ENCODE measurements around the gene DPPA5. TPM values are rescaled to one million over a fixed set of nuclear protein-coding genes. Genes with fewer than 3 reads are reported as not detected.

DPPA5 gene
- total RNA-seq, 1 donor from 2014 or later: not detected

DNA sequence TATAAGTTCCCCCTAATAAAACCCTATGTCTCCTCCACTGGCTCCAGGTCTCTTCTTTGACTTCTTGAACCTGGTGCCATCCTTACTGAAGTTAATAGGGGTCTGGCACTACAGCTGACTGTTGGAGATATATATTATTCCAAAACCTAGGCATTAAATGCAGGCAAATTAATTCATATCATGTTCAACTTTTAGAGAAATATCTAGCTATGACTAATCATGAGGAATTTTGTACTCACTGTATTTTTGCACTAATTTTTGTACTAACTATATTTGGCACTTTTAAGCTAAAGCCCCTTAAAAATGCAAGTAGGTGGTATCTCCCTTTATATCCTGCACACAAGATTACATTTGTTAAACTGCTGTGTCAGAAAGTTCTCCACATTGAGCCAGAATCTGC is 10.9 kb downstream of the DPPA5 start:
- peaks cover 15% of the 10 kb centered on the region for H3K27me3 Mint-ChIP-seq (ENCODE audit: low read depth)
- H3K4me3 Mint-ChIP-seq (ENCODE audit: unreplicated experiment): no peak overlapping the region
- no peak overlapping the region for H3K27ac Mint-ChIP-seq (ENCODE audit: unreplicated experiment)
- no peaks in the 10 kb centered on the region for H3K36me3 Mint-ChIP-seq (ENCODE audit: low read depth)
- TF ChIP-seq, protein P1, sequence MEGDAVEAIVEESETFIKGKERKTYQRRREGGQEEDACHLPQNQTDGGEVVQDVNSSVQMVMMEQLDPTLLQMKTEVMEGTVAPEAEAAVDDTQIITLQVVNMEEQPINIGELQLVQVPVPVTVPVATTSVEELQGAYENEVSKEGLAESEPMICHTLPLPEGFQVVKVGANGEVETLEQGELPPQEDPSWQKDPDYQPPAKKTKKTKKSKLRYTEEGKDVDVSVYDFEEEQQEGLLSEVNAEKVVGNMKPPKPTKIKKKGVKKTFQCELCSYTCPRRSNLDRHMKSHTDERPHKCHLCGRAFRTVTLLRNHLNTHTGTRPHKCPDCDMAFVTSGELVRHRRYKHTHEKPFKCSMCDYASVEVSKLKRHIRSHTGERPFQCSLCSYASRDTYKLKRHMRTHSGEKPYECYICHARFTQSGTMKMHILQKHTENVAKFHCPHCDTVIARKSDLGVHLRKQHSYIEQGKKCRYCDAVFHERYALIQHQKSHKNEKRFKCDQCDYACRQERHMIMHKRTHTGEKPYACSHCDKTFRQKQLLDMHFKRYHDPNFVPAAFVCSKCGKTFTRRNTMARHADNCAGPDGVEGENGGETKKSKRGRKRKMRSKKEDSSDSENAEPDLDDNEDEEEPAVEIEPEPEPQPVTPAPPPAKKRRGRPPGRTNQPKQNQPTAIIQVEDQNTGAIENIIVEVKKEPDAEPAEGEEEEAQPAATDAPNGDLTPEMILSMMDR (IDR thresholded peaks at IDR 0.05): no peak
- H3K9me3 Mint-ChIP-seq (ENCODE audit: low read depth): no peaks in the 10 kb centered on the region
- DNase-seq (ENCODE audit: low spot score): no peak
- H3K4me1 Mint-ChIP-seq (ENCODE audit: low read depth): no peaks in the 10 kb centered on the region

DNA sequence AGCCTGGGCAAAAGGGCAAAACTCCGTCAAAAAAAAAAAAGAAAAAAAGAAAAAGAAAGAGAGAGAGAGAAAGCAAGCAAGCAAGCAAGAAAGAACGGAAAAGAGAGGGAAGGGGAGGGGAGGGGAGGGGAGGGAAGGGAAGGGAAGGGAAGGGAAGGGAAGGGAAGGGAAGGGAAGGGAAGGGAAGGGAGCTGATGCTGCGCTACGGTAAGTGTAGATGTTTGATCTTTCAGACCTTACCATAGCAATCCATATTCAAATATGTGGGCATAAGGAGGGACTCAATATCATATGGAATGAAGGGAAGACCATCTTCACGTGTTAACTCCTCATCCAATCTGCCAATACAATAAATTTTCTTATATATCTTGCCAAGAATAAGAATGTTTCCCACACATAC is 11.9 kb downstream of the DPPA5 start:
- TF ChIP-seq, protein P1 (IDR thresholded peaks at IDR 0.05): no peak
- H3K36me3 Mint-ChIP-seq (ENCODE audit: low read depth): no peaks in the 10 kb centered on the region
- no peak overlapping the region for H3K27ac Mint-ChIP-seq (ENCODE audit: unreplicated experiment)
- DNase-seq (ENCODE audit: low spot score): no peak
- no peaks in the 10 kb centered on the region for H3K9me3 Mint-ChIP-seq (ENCODE audit: low read depth)
- no peaks in the 10 kb centered on the region for H3K4me1 Mint-ChIP-seq (ENCODE audit: low read depth)
- no peak overlapping the region for H3K4me3 Mint-ChIP-seq (ENCODE audit: unreplicated experiment)
- H3K27me3 Mint-ChIP-seq (ENCODE audit: low read depth): peaks cover 12% of the 10 kb centered on the region

DNA sequence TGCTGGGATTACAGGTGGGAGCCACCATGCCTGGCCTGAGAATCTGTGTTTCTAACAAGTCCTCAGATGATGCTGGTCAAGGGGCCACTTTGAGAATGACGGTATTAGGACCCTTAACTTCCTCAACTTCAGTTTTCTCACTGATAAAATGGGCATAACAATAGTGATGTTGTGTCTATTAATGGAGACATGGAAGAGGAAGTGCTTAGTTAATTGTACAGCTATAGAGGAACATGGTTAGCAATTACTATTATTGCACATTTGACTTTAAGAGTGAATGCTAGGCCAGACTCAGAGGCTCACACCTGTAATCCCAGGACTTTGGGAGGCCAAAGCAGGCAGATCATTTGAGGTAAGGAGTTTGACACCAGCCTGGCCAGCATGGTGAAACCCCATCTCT is 12.7 kb downstream of the DPPA5 start:
- TF ChIP-seq, protein P1 (IDR thresholded peaks at IDR 0.05): no peak
- H3K36me3 Mint-ChIP-seq (ENCODE audit: low read depth): no peaks in the 10 kb centered on the region
- no peaks in the 10 kb centered on the region for H3K9me3 Mint-ChIP-seq (ENCODE audit: low read depth)
- H3K27ac Mint-ChIP-seq (ENCODE audit: unreplicated experiment): no peak overlapping the region
- H3K27me3 Mint-ChIP-seq (ENCODE audit: low read depth): peaks cover 7% of the 10 kb centered on the region
- no peak overlapping the region for H3K4me3 Mint-ChIP-seq (ENCODE audit: unreplicated experiment)
- no peaks in the 10 kb centered on the region for H3K4me1 Mint-ChIP-seq (ENCODE audit: low read depth)
- DNase-seq (ENCODE audit: low spot score): no peak

DNA sequence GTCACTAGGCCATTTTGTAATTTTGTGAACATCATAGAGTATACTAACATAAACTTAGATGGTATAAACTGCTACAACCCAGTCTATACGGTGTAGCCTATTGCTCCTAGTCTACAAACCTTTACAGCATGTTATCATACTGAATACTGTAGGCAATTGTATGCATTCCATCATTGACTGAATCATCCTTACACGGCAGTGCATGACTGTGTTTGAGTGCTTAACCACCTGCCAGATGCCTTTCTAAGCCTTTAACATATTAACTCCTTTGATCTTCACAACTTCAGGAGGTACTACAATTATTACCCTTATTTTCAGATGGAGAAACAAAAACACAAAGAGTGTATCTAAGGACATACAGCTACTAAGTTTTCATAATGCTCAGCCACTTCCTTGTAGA is 14.0 kb downstream of the DPPA5 start:
- Mint-ChIP-seq H3K4me3 (ENCODE audit: unreplicated experiment) (no peak overlapping the region), H3K9me3 (ENCODE audit: low read depth) (no peaks in the 10 kb centered on the region), H3K4me1 (ENCODE audit: low read depth) (no peaks in the 10 kb centered on the region), H3K27me3 (ENCODE audit: low read depth) (peaks cover 7% of the 10 kb centered on the region), H3K27ac (ENCODE audit: unreplicated experiment) (no peak overlapping the region), H3K36me3 (ENCODE audit: low read depth) (no peaks in the 10 kb centered on the region)
- DNase-seq (ENCODE audit: low spot score): no peak
- TF ChIP-seq, protein P1 (IDR thresholded peaks at IDR 0.05): no peak

DNA sequence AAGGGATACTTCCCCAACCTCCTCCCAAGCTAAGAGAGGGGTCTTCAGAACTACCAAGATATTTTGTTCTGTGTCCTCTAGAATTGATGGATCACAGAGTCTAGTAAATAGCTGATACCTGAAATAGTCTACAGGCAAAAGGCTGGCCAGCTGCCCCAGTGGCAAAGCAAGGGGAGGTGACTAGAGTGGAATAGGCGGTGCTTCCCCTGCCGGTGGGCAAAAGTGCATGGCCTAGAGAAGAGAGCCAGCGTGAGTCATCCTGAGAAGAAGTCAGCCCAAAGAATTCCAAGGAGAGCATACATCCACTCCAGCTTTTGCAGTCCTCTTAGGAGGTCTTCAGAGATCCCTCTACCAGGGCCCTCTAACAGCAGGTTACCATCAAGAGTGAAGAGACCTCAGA is 14.7 kb downstream of the DPPA5 start:
- Mint-ChIP-seq H3K9me3 (ENCODE audit: low read depth) (no peaks in the 10 kb centered on the region), H3K36me3 (ENCODE audit: low read depth) (no peaks in the 10 kb centered on the region), H3K4me3 (ENCODE audit: unreplicated experiment) (no peak overlapping the region), H3K4me1 (ENCODE audit: low read depth) (no peaks in the 10 kb centered on the region), H3K27me3 (ENCODE audit: low read depth) (peaks cover 7% of the 10 kb centered on the region), H3K27ac (ENCODE audit: unreplicated experiment) (no peak overlapping the region)
- DNase-seq (ENCODE audit: low spot score): no peak
- TF ChIP-seq, protein P1 (IDR thresholded peaks at IDR 0.05): no peak
